ENCODE results near the gene TEX22.

- TF ChIP-seq POLR2A (IDR thresholded peaks at IDR 0.05) (no peak), CTCF (IDR thresholded peaks at IDR 0.05) (no peak)
Observed at GRCh38 chr14:105409364-105409763, 11.0 kb downstream of the TEX22 start.

Data from Peyer's patch (tissue), 4 donors.